ENCODE data around the gene COPB2. TPM values are rescaled to one million over a fixed set of nuclear protein-coding genes. Genes with fewer than 3 reads are reported as not detected.

The COPB2 gene
- total and polyA plus RNA-seq, 2 donors (not counting 3 experiments of a cell fraction or from before 2014, with no cell fraction given) = 72.1 to 146 TPM

GRCh38 chr3:139309880-139310279 lies 79.6 kb downstream of the COPB2 start:
- Histone ChIP-seq H3K4me2 (ENCODE audit: insufficient read depth, low read length) (no peak overlapping the region), H3K4me1 (ENCODE audit: control insufficient read depth, extremely low read depth, insufficient read depth, low read length) (no peaks in the 10 kb centered on the region), H2AFZ (ENCODE audit: low read depth, low read length) (no peak overlapping the region), H3K4me3 (replicated peaks in 1 of 3; ENCODE audit: insufficient read depth in 1 of 3, low read depth in 1 of 3, low read length in 3 of 3) (no peak overlapping the region), H3K79me2 (ENCODE audit: control insufficient read depth, insufficient read depth, low read length) (no peaks in the 10 kb centered on the region), H3K9me1 (replicated peaks; ENCODE audit: control insufficient read depth, extremely low read depth, insufficient read depth, low read length) (no peaks in the 10 kb centered on the region), H3K9ac (replicated peaks; ENCODE audit: extremely low read depth, insufficient read depth, low read length) (no peak overlapping the region), H4K20me1 (replicated peaks; ENCODE audit: control insufficient read depth, extremely low read depth, insufficient read depth, low read length) (no peaks in the 10 kb centered on the region), H3K9me3 (replicated peaks; ENCODE audit: control insufficient read depth, insufficient read depth, low read length) (no peaks in the 10 kb centered on the region), H3K36me3 (ENCODE audit: control insufficient read depth in 2 of 2, extremely low read depth in 1 of 2, insufficient read depth in 2 of 2, low read length in 2 of 2) (no peaks in the 10 kb centered on the region), H3K27me3 (ENCODE audit: control insufficient read depth in 2 of 2, insufficient read depth in 2 of 2, low read length in 2 of 2) (no peaks in the 10 kb centered on the region), H3K27ac (ENCODE audit: insufficient read depth, low read depth, low read length) (no peak overlapping the region)
- intact Hi-C loops (cut with micrococcal nuclease) (no loop called here), dilution Hi-C loops (cut with MboI; ENCODE audit: extremely low pct_ligation_motif_present, low sequenced_read_pairs) (no loop called here)
- DNase-seq (ENCODE audit: low read depth, low spot score) (no peak), FAIRE-seq (no peak)
- CTCF ChIA-PET = no interaction called here
- BruUV-seq (replicated peaks) = no TSS peak
- no peak for TF ChIP-seq POLR2A (IDR thresholded peaks at IDR 0.05; ENCODE audit: low read depth, low read length)
- POLR2A ChIA-PET = no interaction called here

- no peaks in the 10 kb centered on the region for H4K20me1 ChIP-seq (replicated peaks; ENCODE audit: control insufficient read depth, extremely low read depth, insufficient read depth, low read length)
- H3K4me2 ChIP-seq (ENCODE audit: insufficient read depth, low read length) = no peak overlapping the region
- dilution Hi-C loops (cut with MboI; ENCODE audit: extremely low pct_ligation_motif_present, low sequenced_read_pairs) (no loop called here), intact Hi-C loops (cut with micrococcal nuclease) (no loop called here)
- H3K4me3 ChIP-seq (replicated peaks in 1 of 3; ENCODE audit: insufficient read depth in 1 of 3, low read depth in 1 of 3, low read length in 3 of 3) = no peak overlapping the region
- H3K27me3 ChIP-seq (ENCODE audit: control insufficient read depth in 2 of 2, insufficient read depth in 2 of 2, low read length in 2 of 2) = no peaks in the 10 kb centered on the region
- no peak for DNase-seq (ENCODE audit: low read depth, low spot score)
- POLR2A ChIA-PET = no interaction called here
- no peaks in the 10 kb centered on the region for H3K79me2 ChIP-seq (ENCODE audit: control insufficient read depth, insufficient read depth, low read length)
- H3K36me3 ChIP-seq (ENCODE audit: control insufficient read depth in 2 of 2, extremely low read depth in 1 of 2, insufficient read depth in 2 of 2, low read length in 2 of 2) = no peaks in the 10 kb centered on the region
- H3K9ac ChIP-seq (replicated peaks; ENCODE audit: extremely low read depth, insufficient read depth, low read length) = no peak overlapping the region
- FAIRE-seq = no peak
- BruUV-seq (replicated peaks) = no TSS peak
- H3K9me3 ChIP-seq (replicated peaks; ENCODE audit: control insufficient read depth, insufficient read depth, low read length) = no peaks in the 10 kb centered on the region
- H2AFZ ChIP-seq (ENCODE audit: low read depth, low read length) = no peak overlapping the region
- H3K4me1 ChIP-seq (ENCODE audit: control insufficient read depth, extremely low read depth, insufficient read depth, low read length) = no peaks in the 10 kb centered on the region
- H3K27ac ChIP-seq (ENCODE audit: insufficient read depth, low read depth, low read length) = no peak overlapping the region
- TF ChIP-seq GATA2 (IDR thresholded peaks at IDR 0.05; ENCODE audit: insufficient read depth, insufficient read length, low read depth, low read length) (no peak), POLR2AphosphoS5 (IDR thresholded peaks at IDR 0.05; ENCODE audit: insufficient read depth, low read depth, low read length) (no peak), JUN (IDR thresholded peaks at IDR 0.05; ENCODE audit: borderline replicate concordance, insufficient read depth, insufficient read length, low read depth) (no peak), POLR2A (IDR thresholded peaks at IDR 0.05; ENCODE audit: low read depth, low read length) (no peak), CTCF (IDR thresholded peaks at IDR 0.05; ENCODE audit: extremely low read depth in 1 of 2, insufficient read depth in 1 of 2, low read depth in 1 of 2, low read length in 2 of 2) (no peak), FOS (IDR thresholded peaks at IDR 0.05; ENCODE audit: borderline replicate concordance, insufficient read depth, low read length) (no peak), MYC (IDR thresholded peaks at IDR 0.05; ENCODE audit: low read depth, low read length) (no peak), MAX (IDR thresholded peaks at IDR 0.05; ENCODE audit: insufficient read depth, insufficient read length) (no peak), EZH2 (IDR thresholded peaks at IDR 0.05; ENCODE audit: borderline replicate concordance, low read depth, low read length, severe bottlenecking) (no peak)
- CTCF ChIA-PET = no interaction called here
- H3K9me1 ChIP-seq (replicated peaks; ENCODE audit: control insufficient read depth, extremely low read depth, insufficient read depth, low read length) = no peaks in the 10 kb centered on the region
These were observed 80.3 kb downstream of the COPB2 start for GRCh38 chr3:139309061-139309591.
